IPS-11a (cell line): ENCODE results near the gene REXO4.

Experiments
- H3K4me3 ChIP-seq: one replicate; pipeline ENCODE4 v1.5.1; 2013; ENCODE audit warnings: low read depth, low read length, control low read depth

The REXO4 gene

GRCh38 chr9:133417541-133418461 is at the start of gene REXO4:
REXO4 (minus strand) TSS chr9:133418010; CDS start chr9:133417844, 166 bp downstream.
- H3K4me3 ChIP-seq: peak within 1 kb of the TSS; percentile 82

DNA sequence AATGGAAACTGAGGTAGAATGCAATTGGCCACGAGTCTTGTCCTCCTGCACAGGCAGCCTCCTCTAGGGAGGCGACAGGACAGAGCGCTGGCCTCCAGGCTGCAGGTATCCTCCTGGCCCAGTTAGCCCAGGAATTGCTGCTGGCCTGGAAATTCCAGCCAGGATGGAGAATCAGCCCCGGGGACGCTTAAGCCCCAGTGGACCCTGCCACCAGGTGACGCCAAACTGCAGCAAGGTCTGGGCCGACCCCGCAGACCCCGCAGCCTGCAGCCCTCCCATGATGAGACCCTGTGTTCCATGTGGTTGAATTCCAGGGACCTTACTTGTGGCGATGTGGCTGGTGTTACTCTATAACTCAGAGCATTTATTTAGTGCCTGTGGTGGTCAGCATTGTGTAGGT is 49.3 kb upstream of the REXO4 start:
- no peak overlapping the region for H3K4me3 ChIP-seq

GRCh38 chr9:133465984-133466383 is 48.2 kb upstream of the REXO4 start:
- no peak overlapping the region for H3K4me3 ChIP-seq

GRCh38 chr9:133464638-133465037 is 46.8 kb upstream of the REXO4 start:
- H3K4me3 ChIP-seq: no peak overlapping the region

- no peak overlapping the region for H3K4me3 ChIP-seq
Measured at GRCh38 chr9:133463864-133464615, 46.2 kb upstream of the REXO4 start.

GRCh38 chr9:133463234-133463863 is 45.5 kb upstream of the REXO4 start:
- H3K4me3 ChIP-seq: no peak overlapping the region

GRCh38 chr9:133461975-133462374 is 44.2 kb upstream of the REXO4 start:
- H3K4me3 ChIP-seq: no peak overlapping the region

DNA sequence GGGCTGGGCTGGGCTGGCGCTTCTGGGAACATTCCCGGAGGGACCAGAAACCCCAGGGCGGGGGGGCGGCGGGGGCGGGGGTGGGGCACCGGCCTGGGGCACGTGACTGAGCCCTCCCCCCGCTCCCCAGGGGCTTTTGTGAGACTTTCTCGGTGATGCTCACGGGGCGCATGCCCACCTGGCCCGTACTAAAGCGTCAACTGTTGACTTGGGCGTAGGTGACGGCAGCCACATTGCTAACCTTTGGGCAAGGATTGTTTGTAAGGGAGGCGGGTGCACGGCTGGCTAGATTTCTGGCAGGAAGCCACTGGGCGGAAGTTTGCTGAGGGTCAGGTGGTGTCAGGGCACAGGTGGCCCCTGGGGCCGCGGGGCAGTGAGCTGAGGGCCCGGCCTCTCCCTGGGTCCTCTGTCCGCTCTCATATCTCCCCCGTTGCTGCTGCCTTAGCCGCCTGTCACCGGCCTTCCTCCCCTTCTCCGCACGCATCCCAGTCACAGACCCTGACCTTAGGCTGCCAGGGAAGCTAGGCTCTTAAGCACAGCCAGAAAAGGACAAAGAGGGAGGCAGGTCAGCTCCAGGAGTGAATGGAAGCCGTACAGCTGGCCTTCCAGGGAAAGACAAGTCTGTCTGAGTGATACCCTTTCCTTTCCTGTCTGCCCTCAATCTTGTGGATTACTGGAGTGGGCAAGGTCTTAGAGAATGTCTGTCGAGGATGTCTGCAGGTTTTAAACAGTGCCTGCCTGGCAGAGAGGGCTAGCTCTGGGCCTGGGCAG is 42.8 kb upstream of the REXO4 start:
- H3K4me3 ChIP-seq: peak overlapping the region; percentile 40

DNA sequence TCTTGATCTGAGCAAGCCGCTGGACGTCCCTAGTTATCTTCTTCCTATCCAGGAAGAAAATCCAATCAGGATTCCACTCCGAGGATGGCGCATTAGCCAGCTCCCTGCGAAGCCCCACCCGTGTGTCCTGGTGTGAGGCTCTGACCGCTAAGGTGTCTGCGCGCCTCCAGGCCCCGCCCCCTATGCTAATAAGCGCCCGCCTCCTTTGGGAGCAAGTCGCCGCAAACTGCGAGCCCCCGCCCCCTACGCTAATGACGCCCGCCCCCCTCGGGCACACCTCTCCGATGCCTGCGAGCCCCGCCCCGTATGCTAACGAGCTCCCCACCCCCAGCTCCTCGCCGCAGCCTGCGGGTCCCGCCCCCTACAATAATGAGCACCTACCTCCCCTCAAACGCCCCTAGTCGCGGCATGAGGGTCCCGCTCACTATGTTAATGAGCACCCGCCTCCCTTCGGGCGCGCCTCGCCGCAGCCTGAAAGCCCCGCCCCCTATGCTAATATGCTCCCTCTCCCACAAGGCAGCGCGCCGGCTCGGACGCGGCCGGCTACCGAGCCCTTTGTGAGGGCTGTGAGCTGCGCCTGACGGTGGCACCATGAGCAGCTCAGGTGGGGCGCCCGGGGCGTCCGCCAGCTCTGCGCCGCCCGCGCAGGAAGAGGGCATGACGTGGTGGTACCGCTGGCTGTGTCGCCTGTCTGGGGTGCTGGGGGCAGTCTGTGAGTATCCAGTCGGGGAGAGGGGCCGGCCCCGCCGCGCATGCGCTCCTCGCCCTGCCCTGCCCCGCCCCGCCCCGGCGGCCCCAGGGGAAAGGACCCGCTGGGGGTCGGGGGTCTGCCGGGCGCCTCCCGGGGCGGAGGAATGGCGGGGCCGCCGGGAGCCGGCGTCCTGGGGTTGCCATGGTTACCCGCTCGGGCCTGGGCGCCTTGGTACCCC is 41.9 kb upstream of the REXO4 start, which contains the start of gene CACFD1:
TSS of gene CACFD1 (plus strand) at position 503 of the 929 bp plus-strand sequence. CDS start at position 592, 89 bp downstream.
- peak within 1 kb of the TSS; percentile 69 for H3K4me3 ChIP-seq

DNA sequence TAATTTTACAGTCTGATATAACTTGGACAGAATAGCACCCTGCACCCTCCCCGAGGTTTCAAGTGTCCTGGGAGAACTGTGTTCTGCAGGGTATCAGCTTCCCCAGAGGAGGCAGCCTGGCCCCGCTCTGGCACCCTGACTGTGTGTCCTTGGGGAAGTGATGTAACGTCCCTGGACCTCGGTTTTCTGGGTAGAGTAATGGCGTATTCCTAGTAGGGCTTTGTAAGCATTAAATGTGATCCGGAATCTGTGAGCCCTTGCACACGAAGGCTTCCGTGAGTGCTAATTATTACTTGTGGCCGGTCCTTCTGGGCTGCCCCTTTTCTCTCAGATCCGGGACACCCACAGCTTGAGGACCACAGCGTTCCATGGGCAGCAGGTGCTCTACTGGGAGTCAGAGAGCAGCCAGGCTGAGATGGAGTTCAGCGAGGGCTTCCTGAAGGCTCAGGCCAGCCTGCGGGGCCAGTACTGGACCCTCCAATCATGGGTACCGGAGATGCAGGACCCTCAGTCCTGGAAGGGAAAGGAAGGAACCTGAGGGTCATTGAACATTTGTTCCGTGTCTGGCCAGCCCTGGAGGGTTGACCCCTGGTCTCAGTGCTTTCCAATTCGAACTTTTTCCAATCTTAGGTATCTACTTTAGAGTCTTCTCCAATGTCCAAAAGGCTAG is 41.0 kb upstream of the REXO4 start:
- H3K4me3 ChIP-seq: peak overlapping the region; percentile 24

- H3K4me3 ChIP-seq: no peak overlapping the region
Measured at GRCh38 chr9:133457748-133458147, 39.9 kb upstream of the REXO4 start.

DNA sequence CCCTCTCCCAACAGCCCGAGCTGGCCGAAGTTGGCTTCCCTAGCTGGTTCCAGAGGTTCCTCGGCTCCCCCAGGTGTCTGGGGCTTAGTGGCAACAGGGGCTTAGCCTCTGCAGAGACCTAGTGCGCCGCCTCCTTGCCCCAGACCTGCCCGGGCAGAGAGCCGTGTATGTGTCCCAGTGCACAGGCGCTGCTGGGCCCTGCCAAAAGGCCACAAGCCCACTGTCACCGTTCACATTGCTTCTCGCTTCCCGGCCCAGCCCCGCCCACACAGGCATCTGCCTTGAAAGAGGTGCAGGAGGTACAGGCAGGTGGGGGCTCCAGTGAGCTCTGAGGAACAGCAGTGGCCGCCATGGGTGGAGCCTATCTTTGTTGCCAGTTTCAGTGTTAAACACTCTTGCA is 39.4 kb upstream of the REXO4 start:
- no peak overlapping the region for H3K4me3 ChIP-seq

DNA sequence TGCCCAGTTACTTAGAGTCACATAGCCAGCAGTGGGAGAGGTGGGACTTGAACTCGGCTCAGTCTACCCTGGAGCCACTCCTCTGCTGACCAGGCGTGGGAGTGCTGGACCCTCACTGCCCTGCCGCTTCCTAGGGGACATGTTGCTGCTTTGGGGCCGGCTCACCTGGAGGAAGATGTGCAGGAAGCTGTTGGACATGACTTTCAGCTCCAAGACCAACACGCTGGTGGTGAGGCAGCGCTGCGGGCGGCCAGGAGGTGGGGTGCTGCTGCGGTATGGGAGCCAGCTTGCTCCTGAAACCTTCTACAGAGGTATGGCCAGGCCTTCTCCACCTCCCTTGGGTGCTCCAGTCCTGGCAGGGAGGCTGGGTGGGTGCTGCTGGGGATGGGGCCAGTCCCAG is 38.6 kb upstream of the REXO4 start:
- no peak overlapping the region for H3K4me3 ChIP-seq

DNA sequence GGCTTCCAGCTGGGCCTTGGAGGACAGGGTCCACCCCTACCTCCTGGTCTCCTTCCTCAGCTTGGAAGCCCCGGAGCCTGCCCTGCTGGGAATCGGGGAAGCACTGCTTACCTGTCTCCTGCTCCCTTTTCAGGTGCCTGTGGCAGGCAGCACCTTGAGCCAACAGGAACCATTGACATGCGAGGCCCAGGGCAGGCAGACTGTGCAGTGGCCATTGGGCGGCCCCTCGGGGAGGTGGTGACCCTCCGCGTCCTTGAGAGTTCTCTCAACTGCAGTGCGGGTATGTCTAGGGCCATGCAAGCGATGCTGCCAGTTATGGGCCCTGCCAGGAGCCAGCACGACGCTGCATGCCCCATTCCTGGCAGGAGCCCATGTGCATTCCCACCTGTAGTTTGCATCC is 38.1 kb upstream of the REXO4 start:
- H3K4me3 ChIP-seq: no peak overlapping the region

GRCh38 chr9:133454943-133455673 is 37.3 kb upstream of the REXO4 start:
- H3K4me3 ChIP-seq: no peak overlapping the region

DNA sequence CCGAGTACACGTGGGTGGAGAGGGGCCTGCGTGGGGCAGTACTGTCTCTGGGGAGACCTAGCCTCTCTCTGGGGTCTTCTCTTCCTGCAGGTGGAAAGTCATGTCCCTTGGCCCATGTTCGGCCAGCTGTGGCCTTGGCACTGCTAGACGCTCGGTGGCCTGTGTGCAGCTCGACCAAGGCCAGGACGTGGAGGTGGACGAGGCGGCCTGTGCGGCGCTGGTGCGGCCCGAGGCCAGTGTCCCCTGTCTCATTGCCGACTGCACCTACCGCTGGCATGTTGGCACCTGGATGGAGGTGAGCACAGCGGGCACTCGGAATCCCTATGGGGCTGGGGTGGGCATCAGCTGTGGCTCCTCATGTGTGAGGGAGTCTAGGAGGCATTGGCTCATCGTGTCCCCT is 36.5 kb upstream of the REXO4 start:
- no peak overlapping the region for H3K4me3 ChIP-seq

- no peak overlapping the region for H3K4me3 ChIP-seq
Measured at GRCh38 chr9:133453651-133454050, 35.8 kb upstream of the REXO4 start.

DNA sequence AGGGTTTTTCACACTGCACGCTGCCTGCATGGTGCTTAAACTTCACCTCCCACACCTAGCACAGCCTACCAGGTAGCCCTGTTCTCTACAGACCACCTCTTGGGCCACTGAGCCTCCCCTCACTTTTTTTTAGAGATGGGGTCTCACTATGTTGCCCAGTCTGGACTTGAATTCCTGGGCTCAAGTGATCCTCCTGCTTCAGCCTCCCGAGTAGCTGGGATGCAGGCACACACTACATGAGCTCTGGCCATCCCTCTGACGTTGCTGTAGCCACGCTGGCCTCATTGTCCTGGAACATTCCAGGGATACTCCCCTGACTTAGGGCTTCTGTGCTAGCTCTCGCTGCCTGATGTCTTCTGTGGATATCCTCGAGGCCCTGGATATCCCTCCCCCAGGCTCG is 34.8 kb upstream of the REXO4 start:
- no peak overlapping the region for H3K4me3 ChIP-seq
